RWPE1 (cell line): ENCODE data around the gene ABCB10.

Source experiments
- CTCF ChIA-PET: fragments of 350-600 bp; sonication (Branson Sonifier 250); formaldehyde crosslinking; extraction: SDS; loops from one replicate; lab custom pipeline; 2021; lab: Yijun Ruan, JAX
- POLR2A ChIA-PET: fragments of 400-600 bp; formaldehyde crosslinking; extraction: SDS; loops from one replicate; lab custom pipeline; 2020; ENCODE audit warnings: antibody characterized with exemption; ENCODE audit not compliant: low non-redundant PET; lab: Yijun Ruan, JAX
- DNase-seq: peaks from one replicate; pipeline ENCODE4 v3.0.0; 2012; ENCODE audit warnings: low spot score
- H3K27ac ChIP-seq: fragments of 450-650 bp; 2 replicates; pipeline ENCODE4 v1.5.1; 2017
- TF ChIP-seq, protein P1 (sequence below): fragments of 450-650 bp; conservative IDR thresholded peaks from 2 replicates; pipeline ENCODE4 v1.5.1; 2017; ENCODE audit warnings: low read depth, mild to moderate bottlenecking

ABCB10 gene

DNA sequence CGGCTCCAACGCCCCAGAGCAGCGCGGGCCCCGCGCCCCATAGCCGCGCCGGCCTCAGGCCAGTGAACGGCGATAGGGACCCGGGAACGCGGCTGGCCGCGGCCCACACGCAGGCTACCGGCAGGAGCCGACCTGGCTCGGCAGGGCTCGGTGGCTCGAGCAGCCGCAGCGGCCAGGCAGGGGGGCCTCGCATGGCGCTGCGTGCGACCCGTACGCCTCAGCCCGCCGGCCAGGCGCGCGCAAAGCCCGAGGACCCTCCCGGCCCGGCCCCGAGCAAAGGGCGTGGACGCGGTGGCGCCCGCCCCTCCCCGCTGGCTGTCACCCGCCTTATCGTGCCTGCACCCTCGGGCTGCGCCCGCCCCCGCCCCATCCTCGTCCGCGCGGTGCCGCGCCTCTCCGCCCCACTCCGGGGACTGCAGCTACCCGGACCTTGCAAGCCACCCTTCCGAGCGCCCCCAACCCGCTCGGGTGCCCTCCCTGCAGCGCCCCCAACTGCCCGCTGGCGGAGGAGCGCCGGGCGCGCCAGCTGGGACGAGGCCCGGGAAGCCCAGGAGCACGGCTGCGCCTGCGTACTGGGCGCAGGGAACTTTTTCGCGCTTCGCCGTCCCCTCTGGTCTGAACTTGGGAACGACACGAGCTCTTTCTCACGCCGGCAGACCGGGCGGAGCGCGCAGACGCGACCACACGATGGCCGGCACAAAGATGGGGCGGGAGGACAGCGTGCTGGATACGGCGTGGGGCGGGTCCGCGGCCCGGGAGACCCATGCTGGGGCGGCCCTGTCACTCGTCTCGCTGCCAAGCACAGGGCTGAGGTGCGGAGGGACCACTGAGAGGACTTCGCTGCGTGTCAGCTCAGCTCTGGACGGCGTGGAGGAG, at the start of gene ABCB10:
Gene ABCB10, minus strand, starts transcription at position 248 of the 876 bp plus-strand sequence. Its CDS starts 55 bp downstream, at position 193.
- H3K27ac ChIP-seq: peak within 1 kb of the TSS; percentile 87
- TF ChIP-seq, protein P1, sequence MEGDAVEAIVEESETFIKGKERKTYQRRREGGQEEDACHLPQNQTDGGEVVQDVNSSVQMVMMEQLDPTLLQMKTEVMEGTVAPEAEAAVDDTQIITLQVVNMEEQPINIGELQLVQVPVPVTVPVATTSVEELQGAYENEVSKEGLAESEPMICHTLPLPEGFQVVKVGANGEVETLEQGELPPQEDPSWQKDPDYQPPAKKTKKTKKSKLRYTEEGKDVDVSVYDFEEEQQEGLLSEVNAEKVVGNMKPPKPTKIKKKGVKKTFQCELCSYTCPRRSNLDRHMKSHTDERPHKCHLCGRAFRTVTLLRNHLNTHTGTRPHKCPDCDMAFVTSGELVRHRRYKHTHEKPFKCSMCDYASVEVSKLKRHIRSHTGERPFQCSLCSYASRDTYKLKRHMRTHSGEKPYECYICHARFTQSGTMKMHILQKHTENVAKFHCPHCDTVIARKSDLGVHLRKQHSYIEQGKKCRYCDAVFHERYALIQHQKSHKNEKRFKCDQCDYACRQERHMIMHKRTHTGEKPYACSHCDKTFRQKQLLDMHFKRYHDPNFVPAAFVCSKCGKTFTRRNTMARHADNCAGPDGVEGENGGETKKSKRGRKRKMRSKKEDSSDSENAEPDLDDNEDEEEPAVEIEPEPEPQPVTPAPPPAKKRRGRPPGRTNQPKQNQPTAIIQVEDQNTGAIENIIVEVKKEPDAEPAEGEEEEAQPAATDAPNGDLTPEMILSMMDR: peak; percentile 92
- ChIA-PET POLR2A (interaction anchor here (1.3 kb wide), 1 partner anchor 68 kb away, joined by 3 read pairs; the partner anchor contains the start of genes TAF5L and URB2), CTCF (interaction anchor here (0.6 to 1.3 kb wide), 12 partner anchors 9 to 806 kb away, joined by 3 to 11 read pairs (median 4); partner anchors contain the start of genes TAF5L and URB2)
- peak; percentile 97 for DNase-seq

DNA sequence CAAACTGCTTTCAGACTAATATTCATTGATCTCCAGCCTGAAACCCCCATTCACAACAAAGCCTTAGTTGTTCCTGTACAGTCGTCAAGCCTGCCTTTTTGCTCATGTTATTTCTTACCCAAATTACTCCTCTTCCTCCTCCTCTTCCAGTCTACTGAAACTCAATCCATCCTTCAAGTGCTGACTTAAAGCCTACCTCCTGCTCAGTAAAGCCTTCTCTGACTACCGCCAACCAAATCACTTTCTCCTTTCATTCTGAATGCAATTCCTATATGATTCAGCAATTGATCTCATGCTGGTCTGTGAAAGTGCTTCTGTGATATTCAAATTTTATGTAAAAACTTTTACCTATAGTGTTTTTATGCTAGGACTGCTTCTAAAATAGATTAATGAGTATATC, 48.9 kb upstream of the ABCB10 start:
- DNase-seq: no peak
- TF ChIP-seq, protein P1: no peak
- CTCF ChIA-PET: no interaction called here
- no peak overlapping the region for H3K27ac ChIP-seq
- POLR2A ChIA-PET: no interaction called here

DNA sequence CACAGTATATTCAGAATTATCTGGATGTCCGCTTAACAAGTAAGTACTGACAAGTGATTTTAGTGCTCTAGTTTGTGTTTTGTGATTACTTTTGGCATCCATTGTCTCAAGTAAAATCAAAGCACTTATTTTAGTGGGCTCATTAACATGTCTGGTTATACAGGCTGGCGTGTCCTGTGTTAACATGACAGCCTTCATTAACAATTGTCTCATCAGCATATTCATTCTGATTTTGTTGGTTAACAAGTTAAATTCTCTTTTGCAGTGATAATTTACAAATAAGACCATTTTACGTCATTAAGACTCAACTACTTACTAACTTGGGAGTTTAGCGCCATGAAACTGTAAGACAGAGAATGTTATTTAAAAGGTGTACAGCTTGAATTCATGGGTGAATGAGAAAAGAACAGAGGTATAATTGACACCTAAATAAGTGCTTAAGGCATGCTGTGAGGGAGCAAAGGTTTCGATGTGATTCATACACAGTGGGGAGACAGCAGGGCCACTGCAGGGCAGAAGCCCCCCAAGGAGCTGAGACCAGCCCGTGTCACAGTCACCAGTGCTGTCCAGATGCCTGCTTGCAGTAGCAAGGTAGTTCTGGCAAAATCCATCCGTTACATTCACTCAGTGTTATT, 45.0 kb upstream of the ABCB10 start:
- POLR2A ChIA-PET: no interaction called here
- DNase-seq: no peak
- TF ChIP-seq, protein P1: no peak
- no peak overlapping the region for H3K27ac ChIP-seq
- CTCF ChIA-PET: no interaction called here

GRCh38 chr1:229600229-229600628, 41.7 kb upstream of the ABCB10 start:
- TF ChIP-seq, protein P1: no peak
- no peak for DNase-seq
- ChIA-PET CTCF (no interaction called here), POLR2A (no interaction called here)
- H3K27ac ChIP-seq: no peak overlapping the region

DNA sequence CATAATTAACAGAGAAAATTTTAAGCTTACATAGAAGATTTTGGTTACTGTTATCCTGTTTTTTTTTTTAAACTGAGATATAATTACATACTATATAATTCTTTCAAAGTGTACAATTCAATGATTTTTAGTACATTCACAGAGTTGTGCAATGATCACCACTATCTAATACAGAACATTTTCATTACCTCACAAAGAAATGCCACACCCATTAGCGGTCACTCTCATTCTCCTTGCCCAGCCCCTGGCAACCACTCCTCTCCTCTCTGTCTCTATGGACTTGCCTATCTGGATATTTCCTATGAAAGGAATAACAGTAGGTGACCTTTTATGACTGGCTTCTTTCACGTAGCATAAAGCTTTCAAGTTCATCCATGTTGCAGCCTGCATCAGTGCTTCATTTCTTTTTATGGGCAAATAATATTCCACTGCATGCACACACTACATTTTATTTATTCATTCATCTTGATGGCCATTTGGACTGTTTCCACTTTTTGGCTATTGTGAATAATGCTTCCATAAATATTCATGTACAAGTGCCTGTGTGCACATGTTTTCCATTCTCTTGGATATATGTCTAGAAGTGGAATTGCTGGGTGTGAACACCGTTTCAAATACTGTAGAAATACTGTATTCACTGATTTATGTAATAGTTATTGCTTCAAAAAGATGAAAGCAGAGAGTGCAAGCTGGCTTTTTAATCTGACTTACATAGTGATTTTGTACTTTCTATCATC, 40.9 kb upstream of the ABCB10 start:
- no peak for DNase-seq
- H3K27ac ChIP-seq: no peak overlapping the region
- TF ChIP-seq, protein P1: no peak
- CTCF ChIA-PET: interaction anchor here (0.6 kb wide), 1 partner anchor 597 kb away, joined by 3 read pairs; no protein-coding TSS in a partner anchor
- POLR2A ChIA-PET: no interaction called here

GRCh38 chr1:229597877-229598276, 39.4 kb upstream of the ABCB10 start:
- ChIA-PET POLR2A (no interaction called here), CTCF (no interaction called here)
- no peak overlapping the region for H3K27ac ChIP-seq
- TF ChIP-seq, protein P1: no peak
- DNase-seq: no peak
